Osteoblast (primary cell): ENCODE results near the gene CXCL11. TPM values are rescaled to one million over a fixed set of nuclear protein-coding genes. Genes with fewer than 3 reads are reported as not detected.

Source experiments
- DNase-seq: peaks from one replicate; pipeline ENCODE4 v3.0.0; 2011; ENCODE audit warnings: low spot score, mixed read lengths; ENCODE audit not compliant: insufficient read length; ENCODE audit errors: missing footprints
- H2AFZ ChIP-seq: 2 replicates; pipeline ENCODE4 v1.6.0; 2011; ENCODE audit warnings: mild to moderate bottlenecking, low read length
- H3K27ac ChIP-seq: 2 replicates; pipeline ENCODE4 v1.5.1; 2011; ENCODE audit warnings: mild to moderate bottlenecking, low read depth, low read length, moderate library complexity
- H3K27me3 ChIP-seq: 2 replicates; pipeline ENCODE4 v1.6.0; 2012; ENCODE audit warnings: mild to moderate bottlenecking, control low read depth, inconsistent platforms, low read length, moderate library complexity; ENCODE audit not compliant: insufficient read depth
- H3K36me3 ChIP-seq: 2 replicates; pipeline ENCODE4 v1.5.1; 2011; ENCODE audit warnings: mild to moderate bottlenecking, low read length, control low read depth, moderate library complexity; ENCODE audit not compliant: insufficient read depth
- H3K4me1 ChIP-seq: 2 replicates; pipeline ENCODE4 v1.5.1; 2011; ENCODE audit warnings: mild to moderate bottlenecking, low read length, control low read depth, moderate library complexity; ENCODE audit not compliant: insufficient read depth
- H3K4me2 ChIP-seq: 2 replicates; pipeline ENCODE4 v1.6.0; 2011; ENCODE audit warnings: mild to moderate bottlenecking, low read length; ENCODE audit not compliant: insufficient read depth
- H3K4me3 ChIP-seq: fragments of 200-600 bp; sonication (generic); 3 replicates; pipeline ENCODE4 v1.5.1; 2012; ENCODE audit warnings: mild to moderate bottlenecking, low read length, inconsistent platforms; ENCODE audit not compliant: insufficient read depth
- H3K79me2 ChIP-seq: 2 replicates; pipeline ENCODE4 v1.6.0; 2012; ENCODE audit warnings: mild to moderate bottlenecking, low read length, control low read depth, inconsistent platforms; ENCODE audit not compliant: insufficient read depth
- H3K9me3 ChIP-seq: 2 replicates; pipeline ENCODE4 v1.5.1; 2011; ENCODE audit warnings: low read depth, low read length, control low read depth
- H4K20me1 ChIP-seq: 2 replicates; pipeline ENCODE4 v1.6.0; 2012; ENCODE audit warnings: mild to moderate bottlenecking, low read length, control low read depth; ENCODE audit not compliant: insufficient read depth
- CTCF ChIP-seq: IDR thresholded peaks from 2 replicates; pipeline ENCODE4 v1.5.1; 2011; ENCODE audit warnings: mild to moderate bottlenecking, low read depth, low read length, moderate library complexity; ENCODE audit errors: extremely low read depth
- total RNA-seq: library from RNA; depleted of rRNA; stranded (reverse); fragments of >200 nt; gene quantifications from 2 replicates; pipeline ENCODE4 v1.2.3, GENCODE V29; 2012

The CXCL11 gene
- not detected in 2 replicates for total RNA-seq

- H2AFZ ChIP-seq, result no peak within 1 kb of the TSS
- H3K36me3 ChIP-seq, result no peaks in the 10 kb centered on the region
- no peaks in the 10 kb centered on the region for H3K9me3 ChIP-seq
- H3K4me1 ChIP-seq, result no peaks in the 10 kb centered on the region
- no peak for TF ChIP-seq CTCF
- H4K20me1 ChIP-seq, result no peaks in the 10 kb centered on the region
- DNase-seq, result no peak
- peaks cover 26% of the 10 kb centered on the region for H3K27me3 ChIP-seq
- no peak within 1 kb of the TSS for H3K4me2 ChIP-seq
- no peak within 1 kb of the TSS for H3K4me3 ChIP-seq
- H3K27ac ChIP-seq, result no peak within 1 kb of the TSS
- no peaks in the 10 kb centered on the region for H3K79me2 ChIP-seq
Observed at GRCh38 chr4:76035799-76036380, at the start of gene CXCL11. TSS of gene CXCL11 (minus strand) at chr4:76036070. CDS start at chr4:76035987, 83 bp downstream.

- Histone ChIP-seq H3K9me3 (no peaks in the 10 kb centered on the region), H3K27ac (no peak overlapping the region), H3K4me3 (no peak overlapping the region), H3K4me2 (no peak overlapping the region), H3K4me1 (peaks cover 8% of the 10 kb centered on the region), H3K36me3 (no peaks in the 10 kb centered on the region), H3K79me2 (no peaks in the 10 kb centered on the region), H3K27me3 (peaks cover 6% of the 10 kb centered on the region), H2AFZ (no peak overlapping the region), H4K20me1 (no peaks in the 10 kb centered on the region)
- no peak for TF ChIP-seq CTCF
- DNase-seq, result no peak
Observed at GRCh38 chr4:76084542-76084941, 48.7 kb upstream of the CXCL11 start.

GRCh38 chr4:76083386-76083988 is 47.6 kb upstream of the CXCL11 start:
- no peak overlapping the region for H3K4me2 ChIP-seq
- H3K27me3 ChIP-seq, result peaks cover 7% of the 10 kb centered on the region
- H3K9me3 ChIP-seq, result no peaks in the 10 kb centered on the region
- no peaks in the 10 kb centered on the region for H3K79me2 ChIP-seq
- DNase-seq, result no peak
- no peak overlapping the region for H3K4me3 ChIP-seq
- TF ChIP-seq CTCF, result no peak
- H3K27ac ChIP-seq, result no peak overlapping the region
- peaks cover 8% of the 10 kb centered on the region for H3K4me1 ChIP-seq
- no peak overlapping the region for H2AFZ ChIP-seq
- H3K36me3 ChIP-seq, result no peaks in the 10 kb centered on the region
- H4K20me1 ChIP-seq, result no peaks in the 10 kb centered on the region

GRCh38 chr4:76078033-76078613 is 42.3 kb upstream of the CXCL11 start:
- no peaks in the 10 kb centered on the region for H3K36me3 ChIP-seq
- no peak for TF ChIP-seq CTCF
- H2AFZ ChIP-seq, result no peak overlapping the region
- peaks cover 8% of the 10 kb centered on the region for H3K27me3 ChIP-seq
- H3K4me2 ChIP-seq, result no peak overlapping the region
- H3K4me3 ChIP-seq, result no peak overlapping the region
- no peaks in the 10 kb centered on the region for H3K9me3 ChIP-seq
- no peaks in the 10 kb centered on the region for H3K79me2 ChIP-seq
- DNase-seq, result no peak
- H4K20me1 ChIP-seq, result no peaks in the 10 kb centered on the region
- no peak overlapping the region for H3K27ac ChIP-seq
- no peaks in the 10 kb centered on the region for H3K4me1 ChIP-seq
